HepG2 (cell line): ENCODE results near the gene STAP1.
"Not testable (repeated sequence)": the region's sequence is repeated elsewhere in the genome, so short reads cannot be mapped to it uniquely, and the experiment has no call there.

Experiments used
- ATF7-NPFF ChIP-seq: sonication (generic); formaldehyde crosslinking; IDR thresholded peaks from 2 replicates; pipeline ENCODE4 v1.8.1; 2023; ENCODE audit warnings: mild to moderate bottlenecking, low read depth, missing genetic modification reagents, moderate library complexity
- DR1 ChIP-seq: sonication (generic); formaldehyde crosslinking; IDR thresholded peaks from 2 replicates; pipeline ENCODE4 v1.8.0; 2021; ENCODE audit warnings: mild to moderate bottlenecking, missing genetic modification reagents, inconsistent platforms
- ELF4 ChIP-seq: sonication (generic); formaldehyde crosslinking; IDR thresholded peaks from 2 replicates; pipeline ENCODE4 v1.5.0; 2020; ENCODE audit warnings: missing genetic modification reagents, mild to moderate bottlenecking, moderate library complexity, borderline replicate concordance
- JUN ChIP-seq: sonication (generic); formaldehyde crosslinking; IDR thresholded peaks from 2 replicates; pipeline ENCODE4 v1.4.0; 2020; ENCODE audit warnings: mild to moderate bottlenecking, missing genetic modification reagents
- KLF11 ChIP-seq: IDR thresholded peaks from 2 replicates; pipeline ENCODE4 v1.6.1; 2016; ENCODE audit warnings: missing compliant biosample characterization
- MAFK ChIP-seq, 2 experiments: IDR thresholded peaks in 1 of 2; conservative IDR thresholded peaks in 1 of 2; 2 replicates each; pipeline ENCODE4 v1.6.1; 2011; ENCODE audit warnings: improper control_type of control experiment in 2 of 2, low read length in 2 of 2
- MAX ChIP-seq: IDR thresholded peaks from 2 replicates; pipeline ENCODE4 v1.6.1; 2012; ENCODE audit warnings: inconsistent platforms
- POLR2A ChIP-seq, 2 experiments: IDR thresholded peaks; 2 replicates each; pipeline ENCODE4 v1.6.1; 2011; ENCODE audit warnings: low read depth in 2 of 2, low read length in 2 of 2, mild to moderate bottlenecking in 1 of 2, moderate library complexity in 1 of 2; ENCODE audit not compliant: insufficient read depth in 1 of 2
- RFX1 ChIP-seq: fragments of 450-650 bp; IDR thresholded peaks from 2 replicates; pipeline ENCODE4 v1.6.1; 2017
- YY1 ChIP-seq: IDR thresholded peaks from 2 replicates; pipeline ENCODE4 v1.6.1; 2011; ENCODE audit warnings: low read length, low read depth, moderate library complexity, mild to moderate bottlenecking; ENCODE audit not compliant: insufficient read depth, insufficient replicate concordance
- ZNF335 ChIP-seq: sonication (generic); formaldehyde crosslinking; IDR thresholded peaks from 2 replicates; pipeline ENCODE4 v1.4.0; 2020; ENCODE audit warnings: missing genetic modification reagents
- TF ChIP-seq, protein P1 (sequence below): sonication (generic); formaldehyde crosslinking; IDR thresholded peaks from 2 replicates; pipeline ENCODE4 v1.5.0; 2020; ENCODE audit warnings: mild to moderate bottlenecking, missing genetic modification reagents, moderate library complexity

DNA sequence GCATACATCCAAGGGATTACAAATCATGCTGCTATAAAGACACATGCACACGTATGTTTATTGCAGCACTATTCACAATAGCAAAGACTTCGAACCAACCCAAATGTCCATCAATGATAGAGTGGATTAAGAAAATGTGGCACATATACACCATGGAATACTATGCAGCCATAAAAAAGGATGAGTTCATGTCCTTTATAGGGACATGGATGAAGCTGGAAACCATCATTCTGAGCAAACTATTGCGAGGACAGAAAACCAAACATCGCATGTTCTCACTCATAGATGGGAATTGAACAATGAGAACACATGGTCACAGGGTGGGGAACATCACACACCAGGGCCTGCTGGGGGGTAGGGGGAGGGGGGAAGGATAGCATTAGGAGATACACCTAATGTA is 26.1 kb upstream of the STAP1 start:
- not testable (repeated sequence) for TF ChIP-seq ATF7-NPFF (CRISPR knock-in tag); YY1; DR1 (CRISPR knock-in tag); ZNF335; RFX1; KLF11; POLR2A (IDR thresholded peaks at IDR 0.05; ENCODE audit: insufficient read depth in 1 of 2, low read depth in 2 of 2, low read length in 2 of 2); MAFK (conservative IDR thresholded peaks at IDR 0.05 in 1 of 2, IDR thresholded peaks at IDR 0.05 in 1 of 2; ENCODE audit: low read length in 2 of 2); ELF4 (CRISPR knock-in tag); MAX; JUN (CRISPR knock-in tag)
- TF ChIP-seq, protein P1, sequence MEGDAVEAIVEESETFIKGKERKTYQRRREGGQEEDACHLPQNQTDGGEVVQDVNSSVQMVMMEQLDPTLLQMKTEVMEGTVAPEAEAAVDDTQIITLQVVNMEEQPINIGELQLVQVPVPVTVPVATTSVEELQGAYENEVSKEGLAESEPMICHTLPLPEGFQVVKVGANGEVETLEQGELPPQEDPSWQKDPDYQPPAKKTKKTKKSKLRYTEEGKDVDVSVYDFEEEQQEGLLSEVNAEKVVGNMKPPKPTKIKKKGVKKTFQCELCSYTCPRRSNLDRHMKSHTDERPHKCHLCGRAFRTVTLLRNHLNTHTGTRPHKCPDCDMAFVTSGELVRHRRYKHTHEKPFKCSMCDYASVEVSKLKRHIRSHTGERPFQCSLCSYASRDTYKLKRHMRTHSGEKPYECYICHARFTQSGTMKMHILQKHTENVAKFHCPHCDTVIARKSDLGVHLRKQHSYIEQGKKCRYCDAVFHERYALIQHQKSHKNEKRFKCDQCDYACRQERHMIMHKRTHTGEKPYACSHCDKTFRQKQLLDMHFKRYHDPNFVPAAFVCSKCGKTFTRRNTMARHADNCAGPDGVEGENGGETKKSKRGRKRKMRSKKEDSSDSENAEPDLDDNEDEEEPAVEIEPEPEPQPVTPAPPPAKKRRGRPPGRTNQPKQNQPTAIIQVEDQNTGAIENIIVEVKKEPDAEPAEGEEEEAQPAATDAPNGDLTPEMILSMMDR (CRISPR knock-in tag): not testable (repeated sequence)
